ENCODE data around the gene IRF8. TPM values are rescaled to one million over a fixed set of nuclear protein-coding genes. Genes with fewer than 3 reads are reported as not detected.

The IRF8 gene
- total RNA-seq, 1 donor from 2014 or later: 0.59 TPM

- Histone ChIP-seq H3K4me2 (ENCODE audit: low read length) (no peak overlapping the region), H3K9me3 (ENCODE audit: insufficient read depth, low read depth, low read length) (no peaks in the 10 kb centered on the region), H3K36me3 (ENCODE audit: insufficient read depth, low read length) (no peaks in the 10 kb centered on the region), H3K27ac (ENCODE audit: low read depth, low read length) (no peak overlapping the region), H2AFZ (ENCODE audit: low read depth, low read length) (no peak overlapping the region), H3K79me2 (ENCODE audit: insufficient read depth, low read length) (no peaks in the 10 kb centered on the region), H3K4me1 (ENCODE audit: insufficient read depth, low read length) (no peaks in the 10 kb centered on the region), H4K20me1 (ENCODE audit: insufficient read depth, low read length) (no peaks in the 10 kb centered on the region), H3K4me3 (ENCODE audit: insufficient read depth, low read depth, low read length) (no peak overlapping the region), H3K9ac (ENCODE audit: low read length) (no peak overlapping the region), H3K27me3 (ENCODE audit: insufficient read depth, low read length) (peaks cover 18% of the 10 kb centered on the region)
- Mint-ChIP-seq H3K36me3 (ENCODE audit: low read depth, unreplicated experiment) (no peaks in the 10 kb centered on the region), H3K4me3 (ENCODE audit: unreplicated experiment) (no peak overlapping the region), H3K9me3 (ENCODE audit: unreplicated experiment) (peaks cover 3% of the 10 kb centered on the region), H3K27me3 (ENCODE audit: low read depth, unreplicated experiment) (peaks cover 5% of the 10 kb centered on the region), H3K4me1 (ENCODE audit: low read depth, unreplicated experiment) (peaks cover 6% of the 10 kb centered on the region), H3K27ac (ENCODE audit: unreplicated experiment) (no peak overlapping the region)
- no peak for DNase-seq (ENCODE audit: low read depth)
- FAIRE-seq: no peak
- no peak for TF ChIP-seq EZH2 (IDR thresholded peaks at IDR 0.05; ENCODE audit: insufficient read depth, low read length)
- no peak for TF ChIP-seq CTCF (IDR thresholded peaks at IDR 0.05; ENCODE audit: insufficient read depth, low read depth, low read length)
Observed at GRCh38 chr16:85868495-85868894, 30.5 kb upstream of the IRF8 start.

DNA sequence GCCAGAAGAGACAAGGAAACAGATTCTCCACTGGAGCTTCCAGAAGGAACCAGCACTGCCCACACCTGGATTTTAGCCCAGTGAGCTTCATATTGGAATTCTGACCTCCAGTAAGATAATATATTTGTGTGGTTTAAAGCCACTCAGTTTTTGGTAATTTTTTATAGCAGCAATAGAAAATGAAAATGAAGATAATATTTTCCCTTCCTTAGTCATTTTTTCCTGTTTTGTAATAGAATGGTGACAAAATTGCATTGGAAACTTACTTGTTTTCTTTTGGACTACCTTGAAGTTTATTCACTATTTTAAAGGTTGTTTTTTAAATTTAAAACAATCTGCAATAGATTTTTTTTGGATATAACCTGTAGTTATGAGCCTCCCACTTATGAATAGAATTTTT lies 29.8 kb upstream of the IRF8 start:
- no peaks in the 10 kb centered on the region for H3K4me1 ChIP-seq (ENCODE audit: insufficient read depth, low read length)
- no peak for DNase-seq (ENCODE audit: low read depth)
- no peaks in the 10 kb centered on the region for H3K79me2 ChIP-seq (ENCODE audit: insufficient read depth, low read length)
- H3K27ac ChIP-seq (ENCODE audit: low read depth, low read length): no peak overlapping the region
- no peaks in the 10 kb centered on the region for H3K9me3 ChIP-seq (ENCODE audit: insufficient read depth, low read depth, low read length)
- no peak overlapping the region for H3K27ac Mint-ChIP-seq (ENCODE audit: unreplicated experiment)
- no peak for FAIRE-seq
- H3K4me2 ChIP-seq (ENCODE audit: low read length): no peak overlapping the region
- no peaks in the 10 kb centered on the region for H4K20me1 ChIP-seq (ENCODE audit: insufficient read depth, low read length)
- H3K27me3 Mint-ChIP-seq (ENCODE audit: low read depth, unreplicated experiment): peaks cover 5% of the 10 kb centered on the region
- no peaks in the 10 kb centered on the region for H3K36me3 Mint-ChIP-seq (ENCODE audit: low read depth, unreplicated experiment)
- H3K9me3 Mint-ChIP-seq (ENCODE audit: unreplicated experiment): peaks cover 3% of the 10 kb centered on the region
- peaks cover 6% of the 10 kb centered on the region for H3K4me1 Mint-ChIP-seq (ENCODE audit: low read depth, unreplicated experiment)
- TF ChIP-seq EZH2 (IDR thresholded peaks at IDR 0.05; ENCODE audit: insufficient read depth, low read length) (no peak), CTCF (IDR thresholded peaks at IDR 0.05; ENCODE audit: insufficient read depth, low read depth, low read length) (no peak)
- no peak overlapping the region for H3K4me3 Mint-ChIP-seq (ENCODE audit: unreplicated experiment)
- H3K27me3 ChIP-seq (ENCODE audit: insufficient read depth, low read length): peaks cover 18% of the 10 kb centered on the region
- H3K36me3 ChIP-seq (ENCODE audit: insufficient read depth, low read length): no peaks in the 10 kb centered on the region
- H3K9ac ChIP-seq (ENCODE audit: low read length): no peak overlapping the region
- no peak overlapping the region for H3K4me3 ChIP-seq (ENCODE audit: insufficient read depth, low read depth, low read length)
- H2AFZ ChIP-seq (ENCODE audit: low read depth, low read length): no peak overlapping the region

- TF ChIP-seq CTCF (IDR thresholded peaks at IDR 0.05; ENCODE audit: insufficient read depth, low read depth, low read length) (no peak), EZH2 (IDR thresholded peaks at IDR 0.05; ENCODE audit: insufficient read depth, low read length) (no peak)
- no peaks in the 10 kb centered on the region for H3K9me3 ChIP-seq (ENCODE audit: insufficient read depth, low read depth, low read length)
- FAIRE-seq (no peak), DNase-seq (ENCODE audit: low read depth) (no peak)
- no peaks in the 10 kb centered on the region for H4K20me1 ChIP-seq (ENCODE audit: insufficient read depth, low read length)
- no peaks in the 10 kb centered on the region for H3K36me3 ChIP-seq (ENCODE audit: insufficient read depth, low read length)
- no peaks in the 10 kb centered on the region for H3K79me2 ChIP-seq (ENCODE audit: insufficient read depth, low read length)
- H3K4me3 ChIP-seq (ENCODE audit: insufficient read depth, low read depth, low read length): no peak overlapping the region
- H3K4me1 ChIP-seq (ENCODE audit: insufficient read depth, low read length): no peaks in the 10 kb centered on the region
- H3K27me3 Mint-ChIP-seq (ENCODE audit: low read depth, unreplicated experiment): peaks cover 5% of the 10 kb centered on the region
- no peaks in the 10 kb centered on the region for H3K36me3 Mint-ChIP-seq (ENCODE audit: low read depth, unreplicated experiment)
- H3K4me1 Mint-ChIP-seq (ENCODE audit: low read depth, unreplicated experiment): peaks cover 6% of the 10 kb centered on the region
- H3K27me3 ChIP-seq (ENCODE audit: insufficient read depth, low read length): peaks cover 18% of the 10 kb centered on the region
- H3K9me3 Mint-ChIP-seq (ENCODE audit: unreplicated experiment): peaks cover 3% of the 10 kb centered on the region
- H3K9ac ChIP-seq (ENCODE audit: low read length): no peak overlapping the region
- no peak overlapping the region for H3K4me2 ChIP-seq (ENCODE audit: low read length)
- no peak overlapping the region for H3K4me3 Mint-ChIP-seq (ENCODE audit: unreplicated experiment)
- no peak overlapping the region for H3K27ac ChIP-seq (ENCODE audit: low read depth, low read length)
- H2AFZ ChIP-seq (ENCODE audit: low read depth, low read length): no peak overlapping the region
- H3K27ac Mint-ChIP-seq (ENCODE audit: unreplicated experiment): no peak overlapping the region
Observed at GRCh38 chr16:85869785-85870558, 29.0 kb upstream of the IRF8 start.

Measured in astrocyte (in vitro differentiated cells and primary cell).